Measurements from ENCODE around the gene GOLIM4. TPM values are rescaled to one million over a fixed set of nuclear protein-coding genes. Genes with fewer than 3 reads are reported as not detected.
A peak's percentile ranks its signal among the peaks of the same experiment; 100 is the strongest.

Gene GOLIM4
- polyA plus RNA-seq, 1 of the 3 experiments (the other 2 are of a cell fraction) = 42.3 TPM

- TF ChIP-seq, protein P1, sequence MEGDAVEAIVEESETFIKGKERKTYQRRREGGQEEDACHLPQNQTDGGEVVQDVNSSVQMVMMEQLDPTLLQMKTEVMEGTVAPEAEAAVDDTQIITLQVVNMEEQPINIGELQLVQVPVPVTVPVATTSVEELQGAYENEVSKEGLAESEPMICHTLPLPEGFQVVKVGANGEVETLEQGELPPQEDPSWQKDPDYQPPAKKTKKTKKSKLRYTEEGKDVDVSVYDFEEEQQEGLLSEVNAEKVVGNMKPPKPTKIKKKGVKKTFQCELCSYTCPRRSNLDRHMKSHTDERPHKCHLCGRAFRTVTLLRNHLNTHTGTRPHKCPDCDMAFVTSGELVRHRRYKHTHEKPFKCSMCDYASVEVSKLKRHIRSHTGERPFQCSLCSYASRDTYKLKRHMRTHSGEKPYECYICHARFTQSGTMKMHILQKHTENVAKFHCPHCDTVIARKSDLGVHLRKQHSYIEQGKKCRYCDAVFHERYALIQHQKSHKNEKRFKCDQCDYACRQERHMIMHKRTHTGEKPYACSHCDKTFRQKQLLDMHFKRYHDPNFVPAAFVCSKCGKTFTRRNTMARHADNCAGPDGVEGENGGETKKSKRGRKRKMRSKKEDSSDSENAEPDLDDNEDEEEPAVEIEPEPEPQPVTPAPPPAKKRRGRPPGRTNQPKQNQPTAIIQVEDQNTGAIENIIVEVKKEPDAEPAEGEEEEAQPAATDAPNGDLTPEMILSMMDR (IDR thresholded peaks at IDR 0.05) = no peak
- TF ChIP-seq EP300 (IDR thresholded peaks at IDR 0.05; ENCODE audit: borderline replicate concordance in 1 of 2, low read depth in 1 of 2, low read length in 1 of 2) (no peak), FOXJ3 (CRISPR knock-in tag; IDR thresholded peaks at IDR 0.05) (no peak)
These were observed 3.8 kb downstream of the GOLIM4 start (continued) for GRCh38 chr3:168091941-168092340.

- no peak overlapping the region for H3K4me3 ChIP-seq (ENCODE audit: low read depth in 2 of 2, low read length in 1 of 2)
- H3K9me2 ChIP-seq = no peaks in the 10 kb centered on the region
- H3K79me2 ChIP-seq (ENCODE audit: insufficient read depth) = peaks cover 86% of the 10 kb centered on the region
- H3K4me1 ChIP-seq (ENCODE audit: control insufficient read depth in 1 of 2, insufficient read depth in 2 of 2, low read depth in 1 of 2, low read length in 1 of 2) = peaks cover 16 to 26% of the 10 kb centered on the region in 2 experiments
- peak overlapping the region; percentile 82 for H3K4me2 ChIP-seq
- no peaks in the 10 kb centered on the region for H3K36me3 ChIP-seq (replicated peaks in 1 of 2; ENCODE audit: control insufficient read depth in 1 of 2, insufficient read depth in 2 of 2, low read length in 1 of 2)
- ChIA-PET POLR2A (no interaction called here), CTCF (interaction anchor here (1.3 kb wide), 1 partner anchor 11 kb away, joined by 3 read pairs; no protein-coding TSS in a partner anchor)
- TF ChIP-seq RAD21 (IDR thresholded peaks at IDR 0.05; ENCODE audit: low read length) (no peak), NRF1 (IDR thresholded peaks at IDR 0.05; ENCODE audit: low read depth, low read length) (no peak), TEAD4 (IDR thresholded peaks at IDR 0.05; ENCODE audit: borderline replicate concordance, insufficient read depth) (no peak), FOSL2 (IDR thresholded peaks at IDR 0.05; ENCODE audit: borderline replicate concordance, low read depth) (no peak), MXI1 (IDR thresholded peaks at IDR 0.05; ENCODE audit: low read depth, low read length) (no peak)
- TF ChIP-seq, protein P2, sequence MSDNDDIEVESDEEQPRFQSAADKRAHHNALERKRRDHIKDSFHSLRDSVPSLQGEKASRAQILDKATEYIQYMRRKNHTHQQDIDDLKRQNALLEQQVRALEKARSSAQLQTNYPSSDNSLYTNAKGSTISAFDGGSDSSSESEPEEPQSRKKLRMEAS (IDR thresholded peaks at IDR 0.05; ENCODE audit: low read depth) = no peak
- H3K9me3 ChIP-seq = no peaks in the 10 kb centered on the region
- H3K9ac ChIP-seq = no peak overlapping the region
- peaks cover 17% of the 10 kb centered on the region for H3F3A ChIP-seq (replicated peaks; ENCODE audit: insufficient read depth)
- no peak for DNase-seq
- H4K20me1 ChIP-seq (ENCODE audit: insufficient read depth) = peaks cover 70% of the 10 kb centered on the region
- H3K27ac ChIP-seq (ENCODE audit: low read depth in 2 of 2, low read length in 1 of 2) = no peak overlapping the region
- H3K27me3 ChIP-seq (ENCODE audit: insufficient read depth) = no peaks in the 10 kb centered on the region
- WGBS (ENCODE audit: low lambda C conversion rate) = 58% methylated on average over 3 of the region's 3 CpGs
- no peak overlapping the region for H2AFZ ChIP-seq (ENCODE audit: low read depth)
These were observed 4.3 kb downstream of the GOLIM4 start for GRCh38 chr3:168091302-168091858.

- H3K4me1 ChIP-seq (ENCODE audit: control insufficient read depth in 1 of 2, insufficient read depth in 2 of 2, low read depth in 1 of 2, low read length in 1 of 2) = peaks cover 16 to 26% of the 10 kb centered on the region in 2 experiments
- CTCF ChIA-PET = interaction anchor here (0.8 to 2.9 kb wide), 3 partner anchors 34 to 47 kb away, joined by 3 to 8 read pairs (median 3); no protein-coding TSS in a partner anchor
- POLR2A ChIA-PET = no interaction called here
- H3K79me2 ChIP-seq (ENCODE audit: insufficient read depth) = peaks cover 95% of the 10 kb centered on the region
- no peak overlapping the region for H2AFZ ChIP-seq (ENCODE audit: low read depth)
- no peak for DNase-seq
- H4K20me1 ChIP-seq (ENCODE audit: insufficient read depth) = peaks cover 74% of the 10 kb centered on the region
- H3K36me3 ChIP-seq (replicated peaks in 1 of 2; ENCODE audit: control insufficient read depth in 1 of 2, insufficient read depth in 2 of 2, low read length in 1 of 2) = no peaks in the 10 kb centered on the region
- peak overlapping the region in 1 of 2 experiments; percentile 42; a peak in 2 of 4 replicates for H3K27ac ChIP-seq (ENCODE audit: low read depth in 2 of 2, low read length in 1 of 2)
- WGBS (ENCODE audit: low lambda C conversion rate) = 68% methylated on average over 6 of the region's 6 CpGs
- no peaks in the 10 kb centered on the region for H3K9me2 ChIP-seq
- no peaks in the 10 kb centered on the region for H3K9me3 ChIP-seq
- no peak overlapping the region for H3K4me3 ChIP-seq (ENCODE audit: low read depth in 2 of 2, low read length in 1 of 2)
- H3K4me2 ChIP-seq = peak overlapping the region; percentile 82
- H3F3A ChIP-seq (replicated peaks; ENCODE audit: insufficient read depth) = peaks cover 14% of the 10 kb centered on the region
- peak overlapping the region; percentile 17; the same call in 1 of the 2 replicates for H3K9ac ChIP-seq
- no peaks in the 10 kb centered on the region for H3K27me3 ChIP-seq (ENCODE audit: insufficient read depth)
- TF ChIP-seq USF2 (IDR thresholded peaks at IDR 0.05; ENCODE audit: borderline replicate concordance, low read depth, low read length) (no peak), EZH2phosphoT487 (IDR thresholded peaks at IDR 0.05; ENCODE audit: borderline replicate concordance, low read depth) (no peak), JUND (IDR thresholded peaks at IDR 0.05) (no peak), RXRA (IDR thresholded peaks at IDR 0.05; ENCODE audit: borderline replicate concordance, low read depth) (no peak), YY1 (IDR thresholded peaks at IDR 0.05; ENCODE audit: low read depth) (no peak), PBX3 (IDR thresholded peaks at IDR 0.05) (no peak), NFIC (IDR thresholded peaks at IDR 0.05; ENCODE audit: borderline replicate concordance) (no peak), RAD21 (IDR thresholded peaks at IDR 0.05; ENCODE audit: low read length) (no peak), GABPA (IDR thresholded peaks at IDR 0.05; ENCODE audit: low read depth) (no peak), NRF1 (IDR thresholded peaks at IDR 0.05; ENCODE audit: low read depth, low read length) (no peak)
- TF ChIP-seq, protein P3, sequence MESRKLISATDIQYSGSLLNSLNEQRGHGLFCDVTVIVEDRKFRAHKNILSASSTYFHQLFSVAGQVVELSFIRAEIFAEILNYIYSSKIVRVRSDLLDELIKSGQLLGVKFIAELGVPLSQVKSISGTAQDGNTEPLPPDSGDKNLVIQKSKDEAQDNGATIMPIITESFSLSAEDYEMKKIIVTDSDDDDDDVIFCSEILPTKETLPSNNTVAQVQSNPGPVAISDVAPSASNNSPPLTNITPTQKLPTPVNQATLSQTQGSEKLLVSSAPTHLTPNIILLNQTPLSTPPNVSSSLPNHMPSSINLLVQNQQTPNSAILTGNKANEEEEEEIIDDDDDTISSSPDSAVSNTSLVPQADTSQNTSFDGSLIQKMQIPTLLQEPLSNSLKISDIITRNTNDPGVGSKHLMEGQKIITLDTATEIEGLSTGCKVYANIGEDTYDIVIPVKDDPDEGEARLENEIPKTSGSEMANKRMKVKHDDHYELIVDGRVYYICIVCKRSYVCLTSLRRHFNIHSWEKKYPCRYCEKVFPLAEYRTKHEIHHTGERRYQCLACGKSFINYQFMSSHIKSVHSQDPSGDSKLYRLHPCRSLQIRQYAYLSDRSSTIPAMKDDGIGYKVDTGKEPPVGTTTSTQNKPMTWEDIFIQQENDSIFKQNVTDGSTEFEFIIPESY (IDR thresholded peaks at IDR 0.05; ENCODE audit: borderline replicate concordance, low read depth) = no peak
These were observed 5.2 kb downstream of the GOLIM4 start for GRCh38 chr3:168090306-168091085.
